ENCODE measurements around the gene CORO1A.
"Not testable (repeated sequence)": the region's sequence is repeated elsewhere in the genome, so short reads cannot be mapped to it uniquely, and the experiment has no call there.

CORO1A gene

DNA sequence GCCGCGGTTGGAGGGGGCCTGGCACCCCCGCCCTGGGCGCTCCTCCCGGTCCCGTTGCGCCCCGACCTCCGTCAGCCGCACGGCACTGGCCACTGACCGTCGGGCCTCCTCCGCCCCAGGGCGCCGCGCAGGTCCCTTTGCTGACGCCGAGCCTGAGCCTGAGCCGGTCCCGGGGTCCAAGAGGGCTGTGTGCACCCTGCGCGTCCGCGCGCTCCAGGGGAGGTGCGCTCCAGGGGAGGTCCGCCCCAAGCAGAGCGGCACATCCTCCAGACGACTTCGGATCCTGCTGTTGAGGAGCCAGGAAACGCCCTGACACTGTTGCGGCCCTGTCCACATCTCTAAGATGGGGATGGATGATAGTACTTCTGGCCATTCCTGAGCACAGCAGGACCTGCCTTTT lies 22.9 kb downstream of the CORO1A start:
- DNase-seq = not testable (repeated sequence)

DNA sequence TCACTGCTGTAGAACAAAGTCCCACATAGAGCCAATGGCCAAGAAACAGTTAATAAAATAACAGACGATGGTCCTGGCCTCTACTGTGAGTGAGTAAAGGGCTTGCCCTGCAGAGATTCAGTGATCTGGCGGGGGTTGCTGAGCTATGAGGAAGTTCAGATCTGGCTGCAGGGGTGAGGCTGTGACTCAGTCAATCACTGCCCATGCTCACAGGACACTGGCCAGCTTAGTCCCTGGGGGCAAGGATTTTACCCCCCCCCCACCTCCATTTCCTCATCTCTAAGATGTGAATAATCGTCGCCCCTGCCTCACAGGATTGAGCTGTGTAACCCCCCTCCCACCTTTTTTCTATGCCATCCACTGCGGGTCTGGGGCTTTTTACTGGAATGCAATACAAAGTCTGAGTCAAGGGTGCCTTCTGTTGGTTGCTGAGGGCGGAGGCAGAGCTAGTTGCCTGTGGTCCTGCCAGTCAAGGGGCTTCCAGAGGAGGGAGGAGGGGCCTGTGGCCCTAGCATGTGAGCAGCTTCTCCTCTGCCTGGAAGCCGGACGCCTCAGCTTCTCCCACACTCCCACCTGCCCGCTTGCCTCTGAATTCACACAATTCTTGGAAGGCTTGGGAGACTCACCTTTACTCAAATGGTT lies 23.8 kb downstream of the CORO1A start:
- DNase-seq = not testable (repeated sequence)

DNA sequence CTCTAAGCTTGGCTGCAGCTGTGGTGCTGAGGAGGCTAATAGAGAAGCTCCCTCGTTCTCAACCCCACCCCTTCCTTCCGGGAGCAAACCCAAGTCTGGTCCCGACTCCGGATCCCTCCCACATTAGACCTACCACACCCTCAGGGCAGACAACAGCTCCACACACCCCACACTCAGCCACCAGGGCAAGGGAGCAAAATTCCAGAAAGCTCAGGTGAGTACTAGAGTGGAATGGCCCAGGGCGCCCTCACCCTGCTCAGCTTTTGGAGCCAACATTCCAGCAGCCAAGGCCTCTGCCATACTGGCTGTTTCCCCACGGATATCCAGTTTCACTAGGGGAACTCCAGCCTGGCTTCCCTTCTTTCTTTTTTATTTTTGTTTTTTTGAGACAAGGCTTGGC lies 25.6 kb downstream of the CORO1A start:
- not testable (repeated sequence) for DNase-seq

DNA sequence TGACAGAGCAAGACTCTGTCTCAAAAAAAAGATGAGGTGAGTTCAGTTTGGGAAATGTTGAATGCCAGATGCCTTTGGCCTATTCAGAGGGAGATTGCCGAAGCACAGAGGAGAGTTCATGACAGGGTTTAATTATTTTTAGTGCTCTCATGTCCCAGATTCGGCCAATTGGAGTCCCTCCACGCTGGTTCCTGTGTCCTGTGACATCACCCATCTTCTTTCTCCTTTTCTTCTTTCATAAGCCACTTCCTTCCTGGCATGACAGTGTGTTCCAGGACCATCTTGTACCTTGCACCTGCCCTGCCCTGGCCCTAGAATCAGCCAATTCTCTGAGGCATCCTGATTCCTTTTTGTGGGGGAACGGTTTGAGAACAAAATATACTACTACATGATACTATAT lies 28.0 kb downstream of the CORO1A start:
- not testable (repeated sequence) for DNase-seq

DNA sequence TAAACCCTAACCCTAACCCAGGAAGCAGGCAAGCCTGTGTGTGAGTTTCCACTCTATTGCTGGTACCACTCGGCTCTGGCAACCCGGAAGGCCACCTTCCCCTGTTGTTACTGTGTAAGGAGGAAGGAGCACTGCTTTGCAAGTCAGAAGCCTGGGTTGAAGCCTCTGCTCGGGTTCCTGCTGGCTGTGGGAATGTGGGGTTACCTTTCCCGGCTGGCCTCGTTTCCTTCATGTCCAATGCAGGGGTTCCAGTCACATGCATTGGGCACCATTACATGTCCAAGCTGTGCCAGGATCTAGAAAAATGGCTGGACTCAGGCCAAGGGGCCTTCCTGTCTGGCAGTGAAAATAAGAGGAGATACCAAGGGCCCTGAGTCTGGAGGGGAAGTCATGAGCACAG lies 33.7 kb downstream of the CORO1A start:
- DNase-seq = not testable (repeated sequence)

Data from NCI-H2227 treated with DMSO at 0.1 percent for 48 hours (cell line).